KBM-7 (cell line): ENCODE results near the gene ARHGEF7.
A peak's percentile ranks its signal among the peaks of the same experiment; 100 is the strongest.

Experiments
- DNase-seq: peaks from one replicate; pipeline ENCODE4 v3.0.0-alpha.2; 2015
- in situ Hi-C: fragments of 300-500 bp; cut with MboI; formaldehyde crosslinking; loops from 2 replicates; pipeline ENCODE4 v1.14.3; 2020; ENCODE audit warnings: low sequenced_read_pairs, low pct_unique_long_range_greater_than_20kb, mixed read lengths

ARHGEF7 gene

GRCh38 chr13:111130116-111130508 is 15.0 kb downstream of the ARHGEF7 start:
- no peak for DNase-seq
- in situ Hi-C loops: no loop called here

- in situ Hi-C loops: no loop called here
- DNase-seq: no peak
Measured at GRCh38 chr13:111131048-111131447, 15.9 kb downstream of the ARHGEF7 start.

- no peak for DNase-seq
- in situ Hi-C loops: no loop called here
Measured at GRCh38 chr13:111131611-111132010, 16.5 kb downstream of the ARHGEF7 start.

GRCh38 chr13:111132948-111133347 is 17.8 kb downstream of the ARHGEF7 start:
- in situ Hi-C loops: no loop called here

GRCh38 chr13:111139452-111139851 is 24.3 kb downstream of the ARHGEF7 start:
- DNase-seq: no peak
- in situ Hi-C loops: no loop called here

More at GRCh38 chr13:111132948-111133347, 17.8 kb downstream of the ARHGEF7 start:
- no peak for DNase-seq

GRCh38 chr13:111139873-111140561 is 24.9 kb downstream of the ARHGEF7 start:
- in situ Hi-C loops: no loop called here
- DNase-seq: no peak

GRCh38 chr13:111140562-111141105 is 25.5 kb downstream of the ARHGEF7 start:
- in situ Hi-C loops: no loop called here
- no peak for DNase-seq

- in situ Hi-C loops: no loop called here
Measured at GRCh38 chr13:111142472-111142871, 27.4 kb downstream of the ARHGEF7 start.

GRCh38 chr13:111143865-111144540 is 28.9 kb downstream of the ARHGEF7 start:
- in situ Hi-C loops: no loop called here
- DNase-seq: no peak

More at GRCh38 chr13:111142472-111142871, 27.4 kb downstream of the ARHGEF7 start:
- DNase-seq: no peak

- DNase-seq: no peak
- in situ Hi-C loops: no loop called here
Measured at GRCh38 chr13:111145071-111145470, 30.0 kb downstream of the ARHGEF7 start.

- in situ Hi-C loops: no loop called here
Measured at GRCh38 chr13:111145506-111145905, 30.4 kb downstream of the ARHGEF7 start.

GRCh38 chr13:111152844-111153243 is 37.7 kb downstream of the ARHGEF7 start:
- peak; percentile 13 for DNase-seq
- in situ Hi-C loops: no loop called here

More at GRCh38 chr13:111145506-111145905, 30.4 kb downstream of the ARHGEF7 start:
- no peak for DNase-seq

GRCh38 chr13:111153279-111153976 is 38.3 kb downstream of the ARHGEF7 start:
- DNase-seq: peak; percentile 98

GRCh38 chr13:111153977-111154332 is 38.8 kb downstream of the ARHGEF7 start:
- peak; percentile 54 for DNase-seq
- in situ Hi-C loops: no loop called here

More at GRCh38 chr13:111153279-111153976, 38.3 kb downstream of the ARHGEF7 start:
- in situ Hi-C loops: no loop called here

GRCh38 chr13:111156421-111156820 is 41.3 kb downstream of the ARHGEF7 start:
- in situ Hi-C loops: no loop called here
- no peak for DNase-seq

GRCh38 chr13:111158136-111158805 is 43.2 kb downstream of the ARHGEF7 start:
- in situ Hi-C loops: no loop called here
- DNase-seq: no peak

- in situ Hi-C loops: no loop called here
- no peak for DNase-seq
Measured at GRCh38 chr13:111159362-111160320, 44.5 kb downstream of the ARHGEF7 start.

- no peak for DNase-seq
- in situ Hi-C loops: no loop called here
Measured at GRCh38 chr13:111160648-111161047, 45.5 kb downstream of the ARHGEF7 start.
